NCI-H1048 (cell line): Measurements from ENCODE around the gene C9orf43.
"Not testable (repeated sequence)": the region's sequence is repeated elsewhere in the genome, so short reads cannot be mapped to it uniquely, and the experiment has no call there.

ENCODE experiments used
- DNase-seq: peaks from one replicate; lab custom pipeline; 2025; lab: John Stamatoyannopoulos, UW

Gene C9orf43

GRCh38 chr9:113421726-113422125 lies 11.2 kb downstream of the C9orf43 start:
- DNase-seq, result no peak

- no peak for DNase-seq
These were observed 14.5 kb downstream of the C9orf43 start for GRCh38 chr9:113425072-113425471.

- no peak for DNase-seq
These were observed 16.2 kb downstream of the C9orf43 start for GRCh38 chr9:113426701-113427100.

DNA sequence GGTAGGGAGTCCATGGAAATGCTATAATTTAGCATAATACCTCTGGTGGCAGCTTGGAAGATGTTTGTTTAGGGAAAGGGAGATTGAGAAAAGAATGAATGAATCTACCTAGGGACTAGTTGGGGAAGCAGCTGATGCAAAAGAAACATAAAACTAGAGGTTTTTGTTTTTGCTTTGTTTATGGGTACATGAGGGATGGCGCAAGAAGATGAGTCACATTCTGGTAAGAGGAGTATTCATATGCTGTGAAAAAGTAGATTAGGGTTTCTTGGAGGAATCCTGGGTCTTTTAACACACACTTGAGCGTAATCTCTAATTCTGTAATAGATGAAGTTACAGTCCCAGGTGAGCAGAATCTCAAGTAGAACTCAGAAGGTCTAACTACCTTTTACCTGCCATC lies 17.1 kb downstream of the C9orf43 start:
- DNase-seq, result no peak

- no peak for DNase-seq
These were observed 17.6 kb downstream of the C9orf43 start for GRCh38 chr9:113428062-113428615.

- no peak for DNase-seq
These were observed 20.6 kb downstream of the C9orf43 start for GRCh38 chr9:113431191-113431590.

GRCh38 chr9:113436728-113437515 lies 26.4 kb downstream of the C9orf43 start:
- DNase-seq, result no peak

DNA sequence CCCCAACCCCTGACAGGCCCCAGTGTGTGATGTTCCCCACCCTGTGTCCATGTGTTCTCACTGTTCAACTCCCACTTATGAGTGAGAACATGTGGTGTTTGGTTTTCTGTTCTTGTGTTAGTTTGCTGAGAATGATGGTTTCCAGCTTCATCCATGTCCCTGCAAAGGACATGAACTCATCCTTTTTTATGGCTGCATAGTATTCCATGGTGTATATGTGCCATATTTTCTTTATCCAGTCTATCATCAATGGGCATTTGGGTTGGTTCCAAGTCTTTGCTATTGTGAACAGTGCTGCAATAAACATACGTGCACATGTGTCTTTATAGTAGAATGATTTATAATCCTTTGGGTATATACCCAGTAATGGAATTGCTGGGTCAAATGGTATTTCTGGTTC lies 27.2 kb downstream of the C9orf43 start:
- DNase-seq, result not testable (repeated sequence)

DNA sequence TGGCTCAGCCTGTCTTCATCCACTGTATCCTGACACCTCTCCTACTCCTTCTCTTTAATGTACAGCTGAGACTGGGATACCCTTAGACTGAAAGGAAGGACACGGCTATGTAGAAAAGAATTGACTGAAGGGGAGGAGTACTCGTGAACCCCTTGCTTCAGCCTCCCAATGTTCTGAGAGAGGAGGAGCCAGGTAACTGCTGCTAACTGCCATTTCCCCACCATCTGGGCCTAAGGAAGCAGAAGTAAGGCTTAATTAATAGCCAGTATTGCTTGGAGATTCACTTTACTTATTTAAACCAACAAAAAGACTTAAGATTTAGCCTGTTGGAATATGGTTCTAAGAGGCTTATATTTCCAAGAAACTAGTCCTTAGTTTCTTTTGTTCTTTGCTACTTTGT lies 34.2 kb downstream of the C9orf43 start:
- no peak for DNase-seq

- DNase-seq, result no peak
These were observed 35.8 kb downstream of the C9orf43 start for GRCh38 chr9:113446323-113446740.

DNA sequence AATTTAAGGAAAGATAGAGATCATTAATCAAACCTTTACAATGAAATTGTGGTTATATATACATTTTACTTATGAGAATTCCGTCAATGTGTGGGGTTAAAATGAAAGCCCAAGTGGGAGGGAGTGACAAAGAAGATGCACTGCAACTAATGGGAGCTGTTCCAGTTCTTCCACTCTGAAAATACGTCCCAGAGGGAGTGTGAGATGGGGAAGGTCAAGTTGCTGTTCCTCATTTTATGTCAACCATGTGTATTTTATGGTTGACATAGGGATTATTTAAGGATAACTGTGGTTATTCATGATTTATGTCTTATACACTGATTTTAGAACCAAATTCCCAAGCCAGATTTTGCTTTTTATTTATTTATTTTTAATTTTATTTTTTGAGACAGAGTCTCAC lies 38.8 kb downstream of the C9orf43 start:
- DNase-seq, result no peak

- DNase-seq, result no peak
These were observed 41.6 kb downstream of the C9orf43 start for GRCh38 chr9:113452113-113452605.

DNA sequence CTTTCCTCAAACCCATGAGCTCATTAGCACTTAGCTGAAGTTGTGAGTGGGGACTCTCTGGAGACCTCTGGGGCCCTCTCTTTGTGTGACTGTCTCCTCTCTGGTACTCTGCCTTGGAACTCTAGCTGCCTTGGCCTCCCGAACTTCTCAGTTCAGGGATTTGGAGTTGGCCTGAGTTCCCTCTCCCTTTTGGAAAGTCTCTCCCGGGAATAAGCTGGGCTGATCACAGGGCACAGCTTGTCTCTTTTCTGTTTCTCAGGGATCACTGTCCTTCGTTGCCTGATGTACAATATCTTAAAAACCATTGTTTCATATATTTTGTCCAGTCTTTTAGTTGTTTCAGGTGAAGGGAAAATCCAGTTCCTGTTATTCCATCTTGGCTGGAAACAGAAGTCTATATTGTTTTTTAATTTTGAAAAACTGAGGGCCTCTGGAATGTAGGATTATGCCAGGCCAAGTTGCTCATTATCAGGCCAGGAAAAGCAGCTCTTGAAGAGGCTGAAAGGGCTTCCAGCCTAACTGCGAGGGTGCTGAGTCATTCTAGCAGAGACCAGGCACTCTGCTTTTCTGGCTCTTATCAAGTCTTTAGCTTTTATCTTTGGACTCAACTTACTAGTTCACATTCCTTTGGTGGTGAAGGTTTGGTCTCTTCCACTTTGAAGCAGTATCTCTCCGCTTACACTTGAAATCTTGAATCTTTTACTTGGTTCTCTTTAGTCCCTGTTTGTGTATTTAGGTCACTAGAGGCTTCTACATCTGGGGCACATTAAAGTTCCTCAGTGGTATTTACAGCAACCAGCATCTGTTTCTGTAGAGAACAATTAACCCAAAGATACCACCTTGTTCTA lies 44.6 kb downstream of the C9orf43 start:
- no peak for DNase-seq

GRCh38 chr9:113456235-113456634 lies 45.7 kb downstream of the C9orf43 start:
- DNase-seq, result no peak

DNA sequence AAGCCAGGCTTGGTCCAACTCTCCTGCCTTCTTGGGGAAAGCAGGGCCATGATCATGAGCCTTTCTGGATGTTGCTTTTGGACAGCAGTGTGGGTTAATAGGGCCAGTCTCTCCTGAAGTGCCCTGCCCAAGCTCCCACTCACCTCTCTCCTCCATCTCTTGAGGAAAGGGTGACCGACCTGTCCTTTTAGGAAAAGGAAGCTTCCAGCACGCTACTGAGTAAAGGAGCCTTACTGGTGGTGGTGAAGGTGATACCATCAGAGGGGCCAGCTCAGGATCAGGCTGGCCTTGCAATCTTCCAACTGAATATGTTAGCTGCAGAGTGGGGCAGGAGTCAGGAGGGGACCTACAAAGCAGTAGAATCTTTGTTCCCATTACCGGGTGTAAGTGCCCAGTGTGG lies 50.7 kb downstream of the C9orf43 start:
- DNase-seq, result no peak

DNA sequence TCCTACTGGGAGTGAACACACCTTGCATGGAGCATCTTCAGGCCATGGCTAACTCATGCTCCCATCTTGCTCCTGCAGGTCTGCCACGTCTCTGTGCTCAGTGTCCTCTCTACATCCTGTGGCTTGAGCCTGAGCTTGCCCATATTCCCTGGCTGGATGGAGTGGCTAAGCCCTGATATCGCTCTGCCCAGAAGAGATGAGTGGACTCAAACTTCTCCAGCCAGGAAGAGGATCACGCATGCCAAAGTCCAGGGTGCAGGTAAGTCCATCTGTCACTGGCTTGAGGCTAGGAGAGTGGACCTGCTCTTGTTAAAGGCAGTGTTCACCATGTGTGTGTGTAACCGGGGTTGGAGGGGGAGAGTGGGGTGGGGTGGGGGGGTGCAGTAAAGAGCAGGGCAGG lies 51.4 kb downstream of the C9orf43 start:
- no peak for DNase-seq

GRCh38 chr9:113462781-113463286 lies 52.3 kb downstream of the C9orf43 start:
- no peak for DNase-seq

DNA sequence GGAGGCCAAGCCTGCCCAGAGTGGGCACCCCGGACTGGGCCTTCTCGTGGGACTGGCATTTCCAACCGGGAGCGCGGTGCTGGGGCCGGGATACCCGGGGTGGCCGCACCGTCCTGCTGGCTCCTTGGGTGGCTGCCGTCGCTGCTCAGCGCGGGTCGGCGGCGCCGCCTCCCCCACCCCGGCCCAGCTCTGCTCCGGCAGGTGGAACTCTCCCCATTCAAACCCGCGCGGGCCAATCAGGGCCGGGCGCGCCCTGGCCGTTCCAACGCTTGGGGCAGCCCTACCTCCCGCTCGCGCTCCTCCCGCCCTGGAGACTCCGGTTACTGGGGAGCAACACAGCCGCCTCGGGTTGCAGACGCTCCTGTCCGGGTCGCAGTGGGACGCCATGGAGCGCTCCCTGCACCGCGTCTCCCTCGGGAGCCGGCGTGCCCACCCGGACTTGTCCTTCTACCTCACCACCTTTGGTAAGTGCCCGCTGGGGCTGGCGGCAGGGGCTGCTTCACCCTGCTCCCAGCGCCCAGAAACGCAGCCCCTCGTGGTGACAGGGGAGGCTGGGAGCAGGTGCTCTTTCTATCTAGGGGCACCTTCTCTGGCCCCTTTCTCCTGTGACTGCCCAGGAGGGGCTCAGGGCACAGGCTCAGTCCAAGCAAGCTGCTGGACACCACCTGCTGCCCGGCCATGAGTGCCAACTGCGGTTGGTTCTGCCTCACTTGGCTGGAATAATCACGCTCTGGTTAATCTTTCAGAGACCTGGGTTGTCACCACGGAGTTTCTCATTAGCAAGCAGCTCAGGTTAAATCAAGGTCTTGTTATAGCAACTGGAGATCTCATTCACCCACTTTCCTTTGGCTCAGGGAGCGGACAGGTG lies 53.1 kb downstream of the C9orf43 start, which contains the start of gene RGS3:
RGS3 (plus strand) TSS at position 310 of the 868 bp plus-strand sequence; CDS start at position 386, 76 bp downstream.
- DNase-seq, result peak; percentile 68

DNA sequence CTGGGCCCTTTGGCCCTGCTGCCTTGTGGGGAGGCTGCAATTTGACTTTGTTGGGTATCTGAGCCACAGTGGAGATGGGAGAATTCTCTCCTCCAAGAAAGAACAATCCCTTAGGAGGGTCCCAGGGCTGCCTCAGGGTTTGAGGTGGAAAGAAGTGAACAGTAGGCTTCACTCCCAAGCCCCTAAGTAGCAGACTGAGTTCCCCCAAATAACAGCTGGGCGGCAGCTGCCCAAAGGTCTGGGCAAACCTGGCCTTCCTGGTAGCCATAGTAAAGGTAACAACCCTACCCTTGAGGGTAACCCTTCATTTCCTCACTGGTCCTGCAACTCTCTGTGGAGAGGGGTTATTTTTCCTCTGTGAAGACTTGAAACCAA lies 53.7 kb downstream of the C9orf43 start:
- no peak for DNase-seq

DNA sequence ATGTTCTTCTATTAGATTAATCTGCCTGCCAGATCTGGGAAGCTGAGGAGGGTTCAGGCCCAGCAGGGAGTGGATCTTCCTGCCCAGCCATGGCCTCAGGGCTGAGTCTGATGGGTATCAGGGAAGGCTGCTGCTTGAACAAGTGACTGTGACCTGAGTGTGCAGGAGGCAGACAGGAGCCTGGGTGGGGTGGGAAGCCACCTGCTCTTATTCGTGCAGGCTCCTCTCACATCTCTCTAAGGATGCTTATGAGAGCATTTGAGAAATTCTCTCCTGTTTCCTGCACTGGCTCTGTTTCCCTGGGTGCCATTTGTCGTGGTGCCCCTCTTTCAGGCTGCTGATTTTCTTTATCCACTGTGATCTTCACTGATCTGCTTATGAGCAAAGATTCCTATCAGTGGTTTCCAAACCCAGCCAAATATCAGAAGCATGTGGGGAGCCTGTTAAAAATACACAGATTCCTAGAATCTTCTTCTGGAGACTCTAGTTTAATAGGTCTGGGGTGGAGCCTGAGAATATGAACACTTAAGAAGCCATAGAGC lies 55.1 kb downstream of the C9orf43 start:
- no peak for DNase-seq

- no peak for DNase-seq
These were observed 56.6 kb downstream of the C9orf43 start for GRCh38 chr9:113467183-113467582.
